ENCODE results near the gene PAQR6. TPM values are rescaled to one million over a fixed set of nuclear protein-coding genes. Genes with fewer than 3 reads are reported as not detected.
A peak's percentile ranks its signal among the peaks of the same experiment; 100 is the strongest.

The PAQR6 gene
- total RNA-seq, 1 experiment from 2014 or later, result 7.2 TPM

GRCh38 chr1:156282479-156283222 is 34.8 kb upstream of the PAQR6 start, which contains the start of gene SMG5:
Gene SMG5, minus strand, starts transcription at chr1:156282825. Its CDS starts 145 bp downstream, at chr1:156282680.
- BruUV-seq (replicated peaks), result no TSS peak
- H2AFZ ChIP-seq (ENCODE audit: low read length), result peak within 1 kb of the TSS; percentile 89
- POLR2A ChIA-PET (ENCODE audit: unreplicated experiment), result interaction anchor here (0.5 to 0.7 kb wide), 7 partner anchors 12 to 445 kb away, joined by 3 to 7 read pairs (median 3); partner anchors contain the start of gene GLMP
- peaks cover 24% of the 10 kb centered on the region for H3K36me3 ChIP-seq (ENCODE audit: low read depth, low read length)
- TF ChIP-seq EZH2 (IDR thresholded peaks at IDR 0.05; ENCODE audit: low read length, unreplicated experiment), result no peak
- no peak for TF ChIP-seq EZH2phosphoT487 (IDR thresholded peaks at IDR 0.05; ENCODE audit: borderline replicate concordance, low read length)
- TF ChIP-seq CTCF (conservative IDR thresholded peaks at IDR 0.05; ENCODE audit: low read depth, low read length), result no peak
- H3K4me1 ChIP-seq (ENCODE audit: insufficient read depth, low read length), result peaks cover 32% of the 10 kb centered on the region
- intact Hi-C loops (cut with micrococcal nuclease), result loop anchor here (1.0 kb wide), 1 partner anchor 19 kb away; no protein-coding TSS in a partner anchor
- H3K27ac ChIP-seq (ENCODE audit: low read length), result peak within 1 kb of the TSS; percentile 76
- peak; percentile 100 for DNase-seq
- H3K27me3 ChIP-seq (ENCODE audit: low read length), result no peaks in the 10 kb centered on the region
- peaks cover 36% of the 10 kb centered on the region for H4K20me1 ChIP-seq (ENCODE audit: low read length)
- H3K4me2 ChIP-seq (ENCODE audit: low read length), result peak within 1 kb of the TSS; percentile 95
- CTCF ChIA-PET, result interaction anchor here (0.6 to 0.7 kb wide), 2 partner anchors 18 to 37 kb away, joined by 3 to 4 read pairs; no protein-coding TSS in a partner anchor
- peak; percentile 91 for ATAC-seq
- no peaks in the 10 kb centered on the region for H3K9me2 ChIP-seq (replicated peaks; ENCODE audit: low read length)
- H3F3A ChIP-seq (ENCODE audit: low read length, unreplicated experiment), result no peaks in the 10 kb centered on the region
- H3K9ac ChIP-seq (ENCODE audit: low read length), result peak within 1 kb of the TSS; percentile 98
- peak within 1 kb of the TSS; percentile 86 for H3K4me3 ChIP-seq (ENCODE audit: low read length)
- peaks cover 73% of the 10 kb centered on the region for H3K79me2 ChIP-seq (ENCODE audit: low read length)
- H3K9me3 ChIP-seq (ENCODE audit: low read length), result no peaks in the 10 kb centered on the region

- BruUV-seq (replicated peaks), result TSS peak; percentile 51
- TF ChIP-seq EZH2 (IDR thresholded peaks at IDR 0.05; ENCODE audit: low read length, unreplicated experiment) (no peak), CTCF (conservative IDR thresholded peaks at IDR 0.05; ENCODE audit: low read depth, low read length) (no peak), EZH2phosphoT487 (IDR thresholded peaks at IDR 0.05; ENCODE audit: borderline replicate concordance, low read length) (no peak)
- Histone ChIP-seq H4K20me1 (ENCODE audit: low read length) (peaks cover 36% of the 10 kb centered on the region), H2AFZ (ENCODE audit: low read length) (peak overlapping the region; percentile 66), H3F3A (ENCODE audit: low read length, unreplicated experiment) (no peaks in the 10 kb centered on the region), H3K79me2 (ENCODE audit: low read length) (peaks cover 73% of the 10 kb centered on the region), H3K9ac (ENCODE audit: low read length) (peak overlapping the region; percentile 98), H3K27me3 (ENCODE audit: low read length) (no peaks in the 10 kb centered on the region), H3K4me1 (ENCODE audit: insufficient read depth, low read length) (peaks cover 32% of the 10 kb centered on the region), H3K9me2 (replicated peaks; ENCODE audit: low read length) (no peaks in the 10 kb centered on the region), H3K27ac (ENCODE audit: low read length) (peak overlapping the region; percentile 76), H3K9me3 (ENCODE audit: low read length) (no peaks in the 10 kb centered on the region), H3K4me2 (ENCODE audit: low read length) (peak overlapping the region; percentile 95), H3K4me3 (ENCODE audit: low read length) (peak overlapping the region; percentile 86), H3K36me3 (ENCODE audit: low read depth, low read length) (peaks cover 30% of the 10 kb centered on the region)
- ATAC-seq (peak; percentile 35), DNase-seq (peak; percentile 58)
- intact Hi-C loops (cut with micrococcal nuclease), result loop anchor here (1.0 kb wide), 1 partner anchor 19 kb away; no protein-coding TSS in a partner anchor
- CTCF ChIA-PET, result interaction anchor here (0.6 to 0.7 kb wide), 2 partner anchors 19 to 198 kb away, joined by 3 to 4 read pairs; no protein-coding TSS in a partner anchor
- POLR2A ChIA-PET (ENCODE audit: unreplicated experiment), result interaction anchor here (0.5 to 0.7 kb wide), 5 partner anchors 12 to 223 kb away, joined by 3 to 7 read pairs (median 3); no protein-coding TSS in a partner anchor
Measured at GRCh38 chr1:156281693-156282478, 34.0 kb upstream of the PAQR6 start.

All from PC-3 (cell line).